Osteocyte (in vitro differentiated cells): ENCODE measurements around the gene ATP6V1A. TPM values are rescaled to one million over a fixed set of nuclear protein-coding genes. Genes with fewer than 3 reads are reported as not detected.

Experiments
- DNase-seq: peaks from one replicate; pipeline ENCODE4 v3.0.0; 2021; ENCODE audit warnings: mixed read lengths; ENCODE audit not compliant: unreplicated experiment; ENCODE audit errors: extremely low spot score
- H3K27ac Mint-ChIP-seq: one replicate; pipeline ENCODE4 v1.8.0; 2021; ENCODE audit warnings: mild to moderate bottlenecking, mixed read lengths; ENCODE audit not compliant: unreplicated experiment
- H3K27me3 Mint-ChIP-seq: one replicate; pipeline ENCODE4 v1.8.0; 2021; ENCODE audit warnings: mixed read lengths; ENCODE audit not compliant: unreplicated experiment
- H3K36me3 Mint-ChIP-seq: one replicate; pipeline ENCODE4 v1.8.0; 2021; ENCODE audit warnings: mixed read lengths; ENCODE audit not compliant: unreplicated experiment
- H3K4me1 Mint-ChIP-seq: one replicate; pipeline ENCODE4 v1.8.0; 2021; ENCODE audit warnings: mixed read lengths; ENCODE audit not compliant: unreplicated experiment
- H3K4me3 Mint-ChIP-seq: one replicate; pipeline ENCODE4 v1.8.0; 2021; ENCODE audit warnings: mild to moderate bottlenecking, moderate library complexity, mixed read lengths; ENCODE audit not compliant: unreplicated experiment
- H3K9me3 Mint-ChIP-seq: one replicate; pipeline ENCODE4 v1.8.0; 2021; ENCODE audit warnings: mixed read lengths; ENCODE audit not compliant: unreplicated experiment
- CTCF ChIP-seq: fragments of 200-600 bp; sonication (generic); IDR thresholded peaks from 2 replicates; pipeline ENCODE4 v1.5.0; 2021; ENCODE audit warnings: antibody characterized with exemption, mild to moderate bottlenecking, moderate library complexity
- total RNA-seq: library from RNA; stranded (reverse); gene quantifications from 2 replicates; pipeline ENCODE4 v1.2.1, GENCODE V29; 2021

Gene ATP6V1A
- total RNA-seq, 1 donor from 2014 or later, result 84.7 TPM

DNA sequence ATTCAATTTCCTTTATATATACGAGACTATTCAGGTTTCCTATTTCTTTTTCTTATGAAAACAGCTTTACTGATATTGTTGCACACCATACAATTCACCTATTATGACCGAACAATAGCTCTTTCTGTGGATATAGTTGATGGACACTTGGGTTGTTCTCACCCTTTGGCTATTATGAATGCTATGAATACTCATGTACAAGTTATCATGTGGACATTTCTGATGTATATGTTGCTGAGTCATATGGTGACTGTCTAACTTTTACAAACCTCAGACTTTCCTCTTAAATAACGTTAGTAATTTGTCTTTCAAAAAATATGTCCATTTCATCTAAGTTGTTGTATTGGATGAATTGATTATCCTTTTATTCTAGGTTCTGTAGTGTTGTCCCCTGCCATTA is 34.7 kb upstream of the ATP6V1A start:
- DNase-seq, result no peak
- no peak overlapping the region for H3K4me3 Mint-ChIP-seq
- H3K9me3 Mint-ChIP-seq, result no peaks in the 10 kb centered on the region
- no peak overlapping the region for H3K27ac Mint-ChIP-seq
- peaks cover 6% of the 10 kb centered on the region for H3K4me1 Mint-ChIP-seq
- no peak for TF ChIP-seq CTCF
- peaks cover 22% of the 10 kb centered on the region for H3K27me3 Mint-ChIP-seq
- peaks cover 5% of the 10 kb centered on the region for H3K36me3 Mint-ChIP-seq

GRCh38 chr3:113714702-113715101 is 32.1 kb upstream of the ATP6V1A start:
- DNase-seq, result no peak
- H3K9me3 Mint-ChIP-seq, result no peaks in the 10 kb centered on the region
- H3K4me1 Mint-ChIP-seq, result peaks cover 6% of the 10 kb centered on the region

GRCh38 chr3:113717308-113717707 is 29.5 kb upstream of the ATP6V1A start:
- peaks cover 12% of the 10 kb centered on the region for H3K4me1 Mint-ChIP-seq
- H3K27ac Mint-ChIP-seq, result no peak overlapping the region
- TF ChIP-seq CTCF, result no peak
- no peak for DNase-seq
- peaks cover 3% of the 10 kb centered on the region for H3K27me3 Mint-ChIP-seq
- H3K9me3 Mint-ChIP-seq, result no peaks in the 10 kb centered on the region
- H3K36me3 Mint-ChIP-seq, result peaks cover 37% of the 10 kb centered on the region
- no peak overlapping the region for H3K4me3 Mint-ChIP-seq

More at GRCh38 chr3:113714702-113715101, 32.1 kb upstream of the ATP6V1A start:
- no peak overlapping the region for H3K4me3 Mint-ChIP-seq
- H3K27ac Mint-ChIP-seq, result no peak overlapping the region
- TF ChIP-seq CTCF, result no peak
- H3K36me3 Mint-ChIP-seq, result peaks cover 16% of the 10 kb centered on the region
- H3K27me3 Mint-ChIP-seq, result peaks cover 19% of the 10 kb centered on the region

- TF ChIP-seq CTCF, result no peak
- Mint-ChIP-seq H3K36me3 (peaks cover 42% of the 10 kb centered on the region), H3K27ac (no peak overlapping the region), H3K4me3 (no peak overlapping the region), H3K9me3 (no peaks in the 10 kb centered on the region), H3K27me3 (no peaks in the 10 kb centered on the region), H3K4me1 (peaks cover 12% of the 10 kb centered on the region)
- DNase-seq, result no peak
Measured at GRCh38 chr3:113717818-113718217, 29.0 kb upstream of the ATP6V1A start.

DNA sequence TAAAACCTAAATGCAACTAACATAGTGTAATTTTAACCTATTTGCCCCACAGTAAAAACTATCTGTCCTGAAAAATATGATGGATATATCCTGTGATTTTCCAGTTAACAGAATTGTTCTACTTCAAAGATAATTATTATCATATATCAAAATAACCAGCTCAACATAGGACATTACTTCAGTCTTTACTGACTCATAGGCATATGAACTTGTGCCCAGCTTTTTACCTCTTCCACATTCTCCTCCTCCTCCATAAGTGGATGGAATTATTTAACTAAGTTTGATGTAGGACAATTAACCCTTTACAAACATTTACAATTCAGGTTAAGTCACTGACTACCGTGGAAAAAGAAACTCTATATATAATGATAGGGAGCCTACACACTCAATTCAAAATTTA is 27.5 kb upstream of the ATP6V1A start:
- TF ChIP-seq CTCF, result no peak
- Mint-ChIP-seq H3K9me3 (no peaks in the 10 kb centered on the region), H3K27ac (no peak overlapping the region), H3K4me1 (peaks cover 16% of the 10 kb centered on the region), H3K4me3 (no peak overlapping the region), H3K27me3 (no peaks in the 10 kb centered on the region), H3K36me3 (peaks cover 52% of the 10 kb centered on the region)
- no peak for DNase-seq
